ENCODE measurements around the gene LRBA.

The LRBA gene

DNA sequence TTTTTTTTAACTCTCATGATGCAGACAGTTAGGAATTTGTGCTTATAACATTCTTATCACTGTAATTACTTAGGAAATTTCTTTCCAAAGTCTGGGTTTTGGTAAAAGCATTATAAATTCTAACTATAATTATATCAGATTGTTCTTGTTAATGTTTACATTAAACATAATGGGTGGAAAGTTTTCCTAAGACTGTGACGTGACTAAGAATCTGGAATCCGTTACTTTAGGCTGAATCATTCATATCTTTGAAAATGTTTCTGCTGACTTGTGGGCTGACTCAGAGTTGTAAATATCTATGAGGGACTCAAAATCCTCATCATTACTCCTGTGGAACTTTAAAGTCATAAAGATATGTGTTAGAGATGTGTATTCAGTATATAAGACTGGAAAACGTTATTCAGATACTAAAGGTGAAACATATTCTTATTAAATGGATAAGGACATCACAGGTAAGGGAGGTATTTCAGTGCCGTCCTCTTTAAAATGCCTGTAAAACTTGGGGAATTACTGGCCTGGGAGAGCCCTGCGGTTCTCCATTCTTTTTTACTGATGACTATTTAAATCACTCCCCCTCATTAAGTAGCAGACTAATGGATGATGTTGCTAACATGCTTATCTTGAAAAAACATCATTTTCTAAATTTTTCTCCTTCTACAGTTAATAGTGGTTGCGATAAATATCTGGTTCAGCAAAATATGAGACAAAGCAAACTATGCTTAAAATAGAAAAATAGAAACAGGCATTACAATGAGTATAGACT is 777.8 kb downstream of the LRBA start:
- DNase-seq (ENCODE audit: extremely low read depth in 1 of 2, low read depth in 1 of 2) = no peak

- no peak for DNase-seq (ENCODE audit: extremely low read depth in 1 of 2, low read depth in 1 of 2)
Measured at GRCh38 chr4:150236626-150237025, 778.5 kb downstream of the LRBA start.

DNA sequence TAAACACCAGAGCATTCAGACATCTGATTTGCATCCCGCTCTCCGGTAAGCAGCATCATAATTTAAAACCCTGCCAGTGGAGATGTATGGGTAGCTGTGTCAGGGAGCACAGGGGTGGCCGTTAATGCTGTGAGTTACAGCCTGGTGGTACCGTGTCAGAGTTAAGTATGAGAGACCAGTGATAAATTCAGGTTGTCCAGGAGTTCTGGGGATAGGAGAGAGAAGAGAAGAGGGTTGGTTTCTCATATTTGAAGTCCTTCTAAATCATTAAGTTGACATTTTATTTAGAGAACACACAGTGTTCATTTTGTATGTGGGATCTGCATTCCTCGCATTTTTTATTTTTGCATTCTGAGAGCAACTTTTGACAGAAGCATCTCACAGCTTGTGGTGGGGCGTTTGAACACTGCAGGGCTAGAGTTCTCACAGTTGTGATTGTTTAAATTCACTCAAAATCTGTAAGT is 779.2 kb downstream of the LRBA start:
- no peak for DNase-seq (ENCODE audit: extremely low read depth in 1 of 2, low read depth in 1 of 2)

DNA sequence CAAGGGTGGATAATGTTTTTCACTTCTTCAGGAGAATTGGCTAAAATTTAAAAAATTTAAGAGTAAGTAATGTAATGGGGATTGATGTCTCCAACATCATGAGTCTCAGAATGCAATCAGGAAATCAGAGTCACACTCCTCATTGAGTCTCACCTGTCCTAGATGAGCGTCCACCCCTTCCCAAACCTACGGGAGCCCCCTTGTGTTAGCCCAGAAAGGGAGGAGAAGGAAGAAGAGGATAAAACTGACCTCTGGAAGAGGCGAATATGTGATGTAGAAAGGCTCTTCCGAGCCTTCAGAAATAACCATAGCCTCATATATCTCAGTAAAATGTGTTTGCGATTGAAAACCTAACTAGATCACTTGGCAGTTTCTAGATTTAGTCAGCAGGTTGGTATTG is 779.8 kb downstream of the LRBA start:
- DNase-seq (ENCODE audit: extremely low read depth in 1 of 2, low read depth in 1 of 2) = no peak

DNA sequence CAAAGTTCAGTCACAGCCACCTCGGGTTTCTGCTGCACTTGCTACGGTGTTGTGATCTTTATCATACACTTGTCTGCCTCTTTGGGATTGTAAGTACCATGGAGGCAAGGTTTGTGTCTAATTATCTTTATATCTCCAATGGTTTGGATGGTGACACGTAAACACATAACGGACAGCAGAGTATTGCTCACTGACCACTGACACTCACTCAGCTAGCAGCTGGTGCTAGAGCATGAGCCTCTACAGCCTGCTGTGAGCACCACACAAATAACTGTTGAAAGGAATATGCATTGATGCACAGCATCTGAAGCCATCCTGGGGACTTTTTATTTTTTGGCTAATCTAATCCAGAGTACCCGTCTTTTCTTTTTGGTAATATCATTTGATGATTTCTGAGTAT is 780.8 kb downstream of the LRBA start:
- DNase-seq (ENCODE audit: extremely low read depth in 1 of 2, low read depth in 1 of 2) = no peak

GRCh38 chr4:150232029-150232428 is 783.1 kb downstream of the LRBA start:
- no peak for DNase-seq (ENCODE audit: extremely low read depth in 1 of 2, low read depth in 1 of 2)

DNA sequence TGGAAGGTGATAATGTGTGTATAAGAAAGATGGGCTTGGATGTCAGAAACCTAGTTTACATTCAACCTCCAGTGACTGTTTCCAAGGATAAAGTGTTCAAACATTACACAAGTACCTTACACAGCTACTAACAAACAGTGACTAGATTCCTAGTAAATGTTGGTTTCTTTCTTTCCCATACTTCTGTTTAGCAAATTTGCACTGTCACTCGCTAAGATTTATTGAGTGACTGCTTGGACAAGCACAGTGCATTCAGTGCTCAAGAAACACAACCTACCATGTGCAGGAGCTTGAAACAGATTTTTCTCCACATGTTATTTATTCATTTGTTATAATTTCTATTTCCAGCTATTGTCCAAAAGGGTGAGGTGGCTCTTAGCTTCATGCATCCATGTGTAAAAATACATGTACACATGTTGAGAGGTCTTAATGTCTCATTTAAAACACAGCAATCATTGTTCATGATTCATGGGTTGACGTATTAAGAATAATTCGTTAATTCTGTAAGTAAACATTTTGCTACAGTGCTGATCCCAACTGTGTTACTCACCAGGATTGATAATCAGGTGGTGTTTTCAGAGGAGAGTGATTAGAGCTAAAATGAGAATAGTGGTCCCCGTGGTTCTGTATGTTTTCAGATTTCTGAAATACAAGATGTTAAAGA is 783.8 kb downstream of the LRBA start:
- no peak for DNase-seq (ENCODE audit: extremely low read depth in 1 of 2, low read depth in 1 of 2)

- DNase-seq (ENCODE audit: extremely low read depth in 1 of 2, low read depth in 1 of 2) = no peak
Measured at GRCh38 chr4:150230561-150230960, 784.5 kb downstream of the LRBA start.

- DNase-seq (ENCODE audit: extremely low read depth in 1 of 2, low read depth in 1 of 2) = no peak
Measured at GRCh38 chr4:150229520-150229919, 785.6 kb downstream of the LRBA start.

DNA sequence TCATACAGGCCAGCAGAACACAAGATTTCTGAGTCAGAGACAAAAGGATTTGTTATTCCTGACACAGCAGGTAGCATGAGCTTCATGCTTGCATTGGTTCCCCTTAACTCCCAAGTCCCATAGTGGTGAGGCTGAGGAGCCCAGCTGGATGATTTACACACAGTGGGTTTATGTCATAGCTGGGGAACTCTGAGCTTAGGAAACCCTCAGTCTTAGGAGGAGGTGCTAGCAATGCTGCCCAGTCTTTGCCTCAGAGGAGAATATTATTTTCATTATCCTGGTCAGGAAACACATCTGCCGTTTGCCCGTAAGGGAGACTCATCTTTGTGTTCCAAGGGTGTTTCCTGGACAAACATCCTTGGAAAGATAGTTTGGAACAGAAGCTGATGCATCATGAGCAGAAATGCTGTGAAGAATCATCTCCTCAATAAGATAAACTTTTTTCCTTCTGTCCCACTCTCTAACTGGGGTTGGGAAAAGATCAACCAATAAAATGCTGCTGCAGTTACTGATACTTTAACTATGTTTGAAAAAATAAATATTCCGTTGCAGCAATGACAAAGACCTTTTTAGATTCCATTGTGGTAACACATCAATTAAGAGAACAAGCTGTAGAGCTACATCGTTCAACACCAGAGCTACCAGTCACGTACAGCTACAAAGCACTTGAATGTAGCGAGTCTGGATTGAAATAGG is 790.0 kb downstream of the LRBA start:
- no peak for DNase-seq (ENCODE audit: extremely low read depth in 1 of 2, low read depth in 1 of 2)

- no peak for DNase-seq (ENCODE audit: extremely low read depth in 1 of 2, low read depth in 1 of 2)
Measured at GRCh38 chr4:150219841-150220240, 795.2 kb downstream of the LRBA start.

GRCh38 chr4:150218447-150218846 is 796.6 kb downstream of the LRBA start:
- DNase-seq (ENCODE audit: extremely low read depth in 1 of 2, low read depth in 1 of 2) = no peak

- DNase-seq (ENCODE audit: extremely low read depth in 1 of 2, low read depth in 1 of 2) = no peak
Measured at GRCh38 chr4:150217808-150218207, 797.3 kb downstream of the LRBA start.

DNA sequence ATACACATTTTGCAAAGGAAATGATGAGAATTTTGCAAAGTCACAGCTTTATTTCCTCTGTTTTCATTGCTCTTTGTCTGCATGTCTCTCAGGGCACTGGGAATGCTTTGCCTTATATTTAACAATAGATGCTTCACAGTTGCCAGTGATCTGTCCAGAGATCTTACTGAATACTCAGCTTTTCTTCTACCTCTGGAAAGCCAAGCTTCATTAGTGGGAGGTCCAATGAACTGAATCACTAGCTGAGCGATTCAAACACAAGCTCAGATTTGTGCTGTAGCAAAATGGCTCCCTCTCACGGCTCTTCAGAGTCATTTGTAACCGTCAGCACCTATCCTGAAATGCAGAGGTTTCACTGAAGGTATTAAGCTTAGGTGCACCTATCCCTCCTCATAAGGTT is 797.9 kb downstream of the LRBA start:
- no peak for DNase-seq (ENCODE audit: extremely low read depth in 1 of 2, low read depth in 1 of 2)

DNA sequence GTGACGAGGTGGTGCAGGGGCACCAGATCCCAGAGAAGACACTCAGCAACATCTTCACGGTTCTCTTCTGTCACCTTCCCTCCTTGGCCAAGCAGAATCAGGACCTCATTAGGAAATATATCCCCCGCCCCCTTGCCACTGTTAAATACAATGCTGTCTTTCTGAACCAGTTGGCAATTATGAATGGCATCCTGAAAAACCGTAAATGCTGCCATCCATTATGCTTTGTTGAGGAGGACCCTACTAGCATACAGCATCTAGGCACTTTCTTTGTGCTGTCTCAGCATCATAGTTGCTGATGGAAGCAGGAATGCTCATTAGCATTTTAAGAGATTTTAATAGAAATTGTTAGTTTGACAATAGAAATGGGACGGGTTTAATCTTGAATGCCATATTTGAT is 798.4 kb downstream of the LRBA start:
- DNase-seq (ENCODE audit: extremely low read depth in 1 of 2, low read depth in 1 of 2) = no peak

DNA sequence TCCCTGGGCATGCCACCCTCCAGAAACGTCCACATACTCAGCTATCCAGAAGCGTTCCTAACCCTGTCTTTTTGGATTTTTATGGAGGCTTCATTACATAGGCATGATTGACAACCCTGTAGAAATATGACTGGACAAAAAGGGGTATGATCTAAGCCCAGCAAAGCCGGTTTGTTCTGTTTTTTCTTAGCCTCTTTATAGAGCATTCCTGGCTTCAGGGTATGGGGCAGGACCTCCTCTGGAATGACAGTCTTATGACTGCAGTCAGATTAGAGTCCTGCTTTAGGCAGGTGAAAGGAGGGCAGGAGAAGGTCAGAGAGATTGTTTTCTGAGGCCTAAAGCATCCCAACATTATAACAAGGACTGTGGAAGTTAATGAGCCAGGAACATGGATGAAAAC is 799.5 kb downstream of the LRBA start:
- no peak for DNase-seq (ENCODE audit: extremely low read depth in 1 of 2, low read depth in 1 of 2)
